ENCODE data around the gene POLRMT. TPM values are rescaled to one million over a fixed set of nuclear protein-coding genes. Genes with fewer than 3 reads are reported as not detected.
"Not testable (repeated sequence)": the region's sequence is repeated elsewhere in the genome, so short reads cannot be mapped to it uniquely, and the experiment has no call there.

POLRMT gene
- total RNA-seq, 1 donor from 2014 or later: 71.1 TPM

DNA sequence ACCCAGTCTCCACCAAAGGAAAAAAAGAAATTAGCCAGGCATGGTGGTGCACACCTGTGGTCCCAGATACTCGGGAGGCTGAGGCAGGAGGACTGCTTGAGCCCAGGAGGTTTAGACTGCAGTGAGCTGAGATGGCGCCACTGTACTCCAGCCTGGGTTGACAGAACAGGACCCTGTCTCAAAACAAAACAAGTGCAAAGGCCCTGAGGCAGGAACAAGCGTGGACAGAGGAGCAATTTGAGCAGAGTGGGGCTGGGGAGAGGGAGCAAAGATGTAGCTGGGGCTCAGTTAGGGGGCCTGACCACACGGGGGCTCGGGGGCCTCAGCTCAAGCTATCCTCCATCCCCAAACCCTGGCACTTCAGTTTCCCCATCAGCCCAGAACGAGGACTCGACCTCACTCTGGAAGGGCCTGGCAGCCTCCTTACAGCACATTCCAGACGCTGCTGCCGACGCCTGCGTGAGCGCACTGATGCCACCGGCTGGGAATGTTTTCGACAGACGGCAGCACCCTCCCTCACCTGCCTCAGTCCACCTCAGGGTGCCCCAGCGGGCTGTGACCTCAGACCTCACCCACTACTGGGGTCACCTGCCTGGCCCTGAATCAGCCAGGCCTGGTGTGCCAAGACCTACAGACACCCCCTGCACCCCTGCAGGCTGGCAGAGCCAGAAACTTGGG is 1.8 kb upstream of the POLRMT start:
- no peak for TF ChIP-seq CTCF (conservative IDR thresholded peaks at IDR 0.05)

DNA sequence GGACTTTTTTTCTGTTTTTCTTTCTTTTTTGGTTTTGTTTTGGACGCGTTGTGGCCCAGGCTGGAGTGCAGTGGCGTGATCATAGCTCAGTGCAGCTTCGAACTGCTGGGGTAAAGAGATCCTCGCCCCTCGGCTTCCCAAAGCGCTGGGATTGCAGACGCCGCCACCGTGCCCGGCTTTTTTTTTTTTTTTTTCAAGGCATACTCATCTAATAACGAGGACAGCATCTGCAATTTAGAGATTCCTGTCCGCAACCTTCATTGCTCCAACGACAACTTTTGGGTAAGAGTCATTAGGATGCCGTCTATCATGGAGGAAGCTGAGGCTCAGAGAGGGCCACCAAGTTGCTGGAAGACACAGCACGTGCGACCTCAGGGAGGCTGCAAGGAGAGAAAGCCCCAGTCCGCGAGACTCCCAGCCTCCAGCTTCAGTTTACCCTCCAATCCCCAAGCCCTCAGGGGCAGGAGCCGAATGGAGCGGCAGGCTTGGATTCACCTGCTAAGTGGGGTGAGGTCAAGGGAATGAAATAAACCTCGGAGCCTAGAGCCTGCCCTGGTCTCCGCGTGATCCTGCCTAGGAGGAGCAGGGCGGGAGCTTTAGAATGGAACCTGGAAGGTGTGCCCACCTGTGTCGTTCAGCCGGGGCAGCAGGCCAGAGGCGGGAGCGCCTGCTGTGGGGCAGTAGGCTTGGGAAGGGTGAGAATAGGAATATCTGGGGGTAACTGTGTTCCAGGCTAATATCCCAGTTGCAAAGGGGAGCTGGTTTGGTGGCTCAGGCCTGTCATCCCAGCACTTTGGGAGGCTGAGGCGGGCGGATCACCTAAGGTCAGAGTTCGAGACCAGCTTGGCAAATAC is 676 bp upstream of the POLRMT start:
- Mint-ChIP-seq H3K9me3 (no peaks in the 10 kb centered on the region), H3K36me3 (ENCODE audit: low read depth) (peaks cover under 1% of the 10 kb centered on the region), H3K4me1 (peaks cover 12% of the 10 kb centered on the region), H3K27me3 (ENCODE audit: low read depth) (peaks cover 12% of the 10 kb centered on the region), H3K27ac (ENCODE audit: unreplicated experiment) (peak overlapping the region; percentile 76), H3K4me3 (peak overlapping the region; percentile 97)
- DNase-seq (ENCODE audit: low read depth, low spot score): no peak
- TF ChIP-seq CTCF (conservative IDR thresholded peaks at IDR 0.05): no peak

More for the DNA sequence above, 1.8 kb upstream of the POLRMT start:
- H3K4me1 Mint-ChIP-seq: peaks cover 15% of the 10 kb centered on the region
- no peaks in the 10 kb centered on the region for H3K9me3 Mint-ChIP-seq
- no peak overlapping the region for H3K27ac Mint-ChIP-seq (ENCODE audit: unreplicated experiment)
- H3K27me3 Mint-ChIP-seq (ENCODE audit: low read depth): peaks cover 17% of the 10 kb centered on the region
- DNase-seq (ENCODE audit: low read depth, low spot score): no peak
- peak overlapping the region; percentile 57 for H3K4me3 Mint-ChIP-seq
- no peaks in the 10 kb centered on the region for H3K36me3 Mint-ChIP-seq (ENCODE audit: low read depth)

DNA sequence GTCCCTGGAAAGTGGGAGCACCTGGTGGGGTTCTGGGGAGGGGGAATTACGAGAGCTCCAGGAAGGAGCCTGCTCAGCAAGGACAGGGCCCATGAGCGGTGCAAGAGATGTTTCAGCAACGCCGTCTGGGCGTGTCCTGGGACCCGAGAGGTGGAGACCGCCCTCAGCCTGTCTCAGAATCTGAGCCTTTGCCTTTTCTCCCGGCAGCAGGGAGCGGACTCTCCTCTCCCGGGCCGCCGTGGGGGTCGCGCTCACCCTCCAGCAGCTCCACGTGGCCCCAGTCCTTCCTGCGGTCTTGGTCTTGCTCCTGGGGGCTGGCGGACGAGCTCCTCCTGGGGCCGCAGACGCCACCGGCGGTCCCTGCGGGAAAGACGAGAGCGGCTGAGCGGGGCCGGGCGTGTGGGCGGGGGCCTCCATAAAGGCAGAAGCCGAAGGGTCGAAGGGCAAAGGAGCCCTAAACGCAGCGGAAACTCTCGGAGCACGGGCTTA is 714 bp downstream of the POLRMT start:
- Mint-ChIP-seq H3K27me3 (ENCODE audit: low read depth) (peaks cover 4% of the 10 kb centered on the region), H3K36me3 (ENCODE audit: low read depth) (peaks cover 3% of the 10 kb centered on the region), H3K4me1 (peaks cover 15% of the 10 kb centered on the region), H3K9me3 (no peaks in the 10 kb centered on the region), H3K27ac (ENCODE audit: unreplicated experiment) (peak overlapping the region; percentile 98), H3K4me3 (peak overlapping the region; percentile 97)
- no peak for TF ChIP-seq CTCF (conservative IDR thresholded peaks at IDR 0.05)
- peak; percentile 52 for DNase-seq (ENCODE audit: low read depth, low spot score)

DNA sequence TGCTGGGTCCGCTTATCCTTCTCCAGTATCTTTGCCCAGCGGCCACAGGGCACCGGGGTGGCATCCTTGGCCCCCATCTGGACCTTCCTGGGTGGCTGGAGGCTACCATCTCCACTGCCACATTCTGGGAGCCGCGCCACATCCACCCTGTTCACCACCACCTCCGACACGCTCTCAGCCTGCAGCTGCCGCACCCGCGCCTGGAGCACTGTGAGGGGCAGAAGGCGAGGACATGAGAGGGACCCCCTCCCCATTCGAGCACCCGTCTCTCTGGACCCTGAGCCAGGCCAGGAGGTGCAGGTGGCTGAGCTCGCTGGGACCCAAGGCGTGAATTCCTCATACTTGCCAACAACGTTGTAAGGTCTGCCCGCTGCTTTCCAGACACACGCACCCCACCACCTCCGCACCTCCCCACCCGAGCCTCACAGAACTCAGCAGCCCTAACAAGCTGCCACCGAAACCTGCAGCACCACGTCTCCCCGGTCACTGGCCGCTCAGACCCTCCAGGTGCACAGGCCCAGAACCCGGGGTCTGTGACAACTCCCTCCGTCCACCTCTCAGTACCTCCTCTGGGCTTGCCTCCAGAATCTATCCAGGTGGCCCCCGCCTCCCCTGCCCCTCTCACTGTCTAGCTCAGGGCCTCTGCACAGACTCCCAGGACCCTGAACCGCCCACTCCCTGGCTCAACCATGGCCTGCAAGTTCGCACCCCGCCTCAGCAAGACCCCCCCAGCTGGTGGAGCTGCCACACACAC is 3.2 kb downstream of the POLRMT start:
- Mint-ChIP-seq H3K4me1 (peaks cover 22% of the 10 kb centered on the region), H3K27ac (ENCODE audit: unreplicated experiment) (no peak overlapping the region), H3K27me3 (ENCODE audit: low read depth) (peaks cover 2% of the 10 kb centered on the region), H3K36me3 (ENCODE audit: low read depth) (peaks cover 8% of the 10 kb centered on the region), H3K9me3 (no peaks in the 10 kb centered on the region), H3K4me3 (peak overlapping the region; percentile 56)
- no peak for TF ChIP-seq CTCF (conservative IDR thresholded peaks at IDR 0.05)
- no peak for DNase-seq (ENCODE audit: low read depth, low spot score)

DNA sequence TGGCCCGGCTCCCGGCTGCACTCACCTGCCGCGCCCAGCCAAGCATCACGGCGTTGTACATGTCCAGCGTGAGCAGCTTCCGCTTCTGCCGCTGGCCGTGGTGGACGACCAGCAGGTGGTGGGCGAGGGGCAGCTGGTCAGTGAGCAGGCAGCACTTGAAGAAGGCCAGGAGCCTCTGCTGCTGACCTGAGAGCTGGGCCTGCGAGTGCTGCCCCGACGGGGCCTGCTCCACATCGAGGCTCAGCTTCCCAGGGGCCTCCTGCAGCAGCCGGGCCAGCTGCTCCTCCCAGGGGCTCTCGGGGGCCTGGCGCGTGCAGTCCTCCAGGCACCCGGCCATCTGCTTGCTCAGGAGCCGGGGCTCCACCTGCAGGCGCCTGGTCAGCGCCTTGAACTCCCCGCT is 3.8 kb downstream of the POLRMT start:
- not testable (repeated sequence) for H3K27me3 Mint-ChIP-seq (ENCODE audit: low read depth)

More for the DNA sequence above, 3.8 kb downstream of the POLRMT start:
- not testable (repeated sequence) for H3K36me3 Mint-ChIP-seq (ENCODE audit: low read depth); H3K9me3 Mint-ChIP-seq; H3K4me3 Mint-ChIP-seq; H3K27ac Mint-ChIP-seq (ENCODE audit: unreplicated experiment); DNase-seq (ENCODE audit: low read depth, low spot score)
- peaks cover 22% of the 10 kb centered on the region for H3K4me1 Mint-ChIP-seq
